Activated T-cell treated with anti-CD3 and anti-CD28 coated beads, Interleukin-2, amount 50 U/mL, for 24 hours (primary cell): ENCODE measurements around the gene GLOD5.

ENCODE experiments used
- DNase-seq: peaks from one replicate; pipeline ENCODE4 v3.0.0-alpha.2; 2020
- H3K27ac Mint-ChIP-seq: 2 replicates; pipeline ENCODE4 v1.8.0; 2020; ENCODE audit warnings: mild to moderate bottlenecking, mixed read lengths
- H3K27me3 Mint-ChIP-seq: 2 replicates; pipeline ENCODE4 v1.8.0; 2020; ENCODE audit warnings: mixed read lengths
- H3K36me3 Mint-ChIP-seq: 2 replicates; pipeline ENCODE4 v1.8.0; 2020; ENCODE audit warnings: low read depth, mixed read lengths
- H3K4me1 Mint-ChIP-seq: 2 replicates; pipeline ENCODE4 v1.8.0; 2020; ENCODE audit warnings: low read depth, mixed read lengths
- H3K4me3 Mint-ChIP-seq: 2 replicates; pipeline ENCODE4 v1.8.0; 2020; ENCODE audit warnings: mild to moderate bottlenecking, moderate library complexity, mixed read lengths
- H3K9me3 Mint-ChIP-seq: 2 replicates; pipeline ENCODE4 v1.8.0; 2020; ENCODE audit warnings: mixed read lengths

Gene GLOD5

GRCh38 chrX:48794340-48794910, 32.9 kb downstream of the GLOD5 start:
- DNase-seq = no peak
- H3K9me3 Mint-ChIP-seq = no peaks in the 10 kb centered on the region
- peaks cover 21% of the 10 kb centered on the region for H3K27me3 Mint-ChIP-seq
- H3K4me3 Mint-ChIP-seq = no peak overlapping the region
- no peaks in the 10 kb centered on the region for H3K36me3 Mint-ChIP-seq
- H3K4me1 Mint-ChIP-seq = peaks cover 3% of the 10 kb centered on the region
- H3K27ac Mint-ChIP-seq = no peak overlapping the region

- peaks cover 23% of the 10 kb centered on the region for H3K27me3 Mint-ChIP-seq
- H3K4me1 Mint-ChIP-seq = no peaks in the 10 kb centered on the region
- no peak overlapping the region for H3K27ac Mint-ChIP-seq
- no peaks in the 10 kb centered on the region for H3K36me3 Mint-ChIP-seq
- no peak for DNase-seq
- H3K9me3 Mint-ChIP-seq = no peaks in the 10 kb centered on the region
- H3K4me3 Mint-ChIP-seq = no peak overlapping the region
Observed at GRCh38 chrX:48794911-48795515, 33.5 kb downstream of the GLOD5 start.

DNA sequence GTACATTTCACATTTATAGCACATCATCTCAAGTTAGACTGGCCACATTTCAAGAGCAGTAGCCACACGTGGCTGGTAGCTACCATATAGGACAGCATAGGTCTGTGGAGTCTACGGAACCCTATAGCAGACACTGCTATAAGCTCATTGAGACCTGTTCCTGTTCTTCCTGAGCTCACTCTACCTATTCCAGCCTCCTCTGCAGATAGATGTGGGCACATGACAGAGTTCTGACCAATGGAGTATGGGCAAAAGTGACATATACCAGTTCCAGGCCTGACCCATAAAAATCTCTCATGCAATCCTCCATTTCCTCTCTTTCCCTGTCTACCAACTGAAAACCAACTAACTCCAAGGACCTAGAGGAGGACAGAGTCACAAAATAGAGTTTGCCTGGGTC, 36.8 kb downstream of the GLOD5 start:
- no peak for DNase-seq
- peaks cover 8% of the 10 kb centered on the region for H3K36me3 Mint-ChIP-seq
- peaks cover 14% of the 10 kb centered on the region for H3K4me1 Mint-ChIP-seq
- peaks cover 29% of the 10 kb centered on the region for H3K27me3 Mint-ChIP-seq
- H3K9me3 Mint-ChIP-seq = no peaks in the 10 kb centered on the region
- H3K27ac Mint-ChIP-seq = no peak overlapping the region
- no peak overlapping the region for H3K4me3 Mint-ChIP-seq

GRCh38 chrX:48800574-48801279, 39.2 kb downstream of the GLOD5 start:
- Mint-ChIP-seq H3K27me3 (peaks cover 31% of the 10 kb centered on the region), H3K4me3 (peak overlapping the region; percentile 87), H3K36me3 (peaks cover 23% of the 10 kb centered on the region), H3K27ac (peak overlapping the region; percentile 97), H3K4me1 (peaks cover 14% of the 10 kb centered on the region), H3K9me3 (no peaks in the 10 kb centered on the region)
- DNase-seq = no peak

DNA sequence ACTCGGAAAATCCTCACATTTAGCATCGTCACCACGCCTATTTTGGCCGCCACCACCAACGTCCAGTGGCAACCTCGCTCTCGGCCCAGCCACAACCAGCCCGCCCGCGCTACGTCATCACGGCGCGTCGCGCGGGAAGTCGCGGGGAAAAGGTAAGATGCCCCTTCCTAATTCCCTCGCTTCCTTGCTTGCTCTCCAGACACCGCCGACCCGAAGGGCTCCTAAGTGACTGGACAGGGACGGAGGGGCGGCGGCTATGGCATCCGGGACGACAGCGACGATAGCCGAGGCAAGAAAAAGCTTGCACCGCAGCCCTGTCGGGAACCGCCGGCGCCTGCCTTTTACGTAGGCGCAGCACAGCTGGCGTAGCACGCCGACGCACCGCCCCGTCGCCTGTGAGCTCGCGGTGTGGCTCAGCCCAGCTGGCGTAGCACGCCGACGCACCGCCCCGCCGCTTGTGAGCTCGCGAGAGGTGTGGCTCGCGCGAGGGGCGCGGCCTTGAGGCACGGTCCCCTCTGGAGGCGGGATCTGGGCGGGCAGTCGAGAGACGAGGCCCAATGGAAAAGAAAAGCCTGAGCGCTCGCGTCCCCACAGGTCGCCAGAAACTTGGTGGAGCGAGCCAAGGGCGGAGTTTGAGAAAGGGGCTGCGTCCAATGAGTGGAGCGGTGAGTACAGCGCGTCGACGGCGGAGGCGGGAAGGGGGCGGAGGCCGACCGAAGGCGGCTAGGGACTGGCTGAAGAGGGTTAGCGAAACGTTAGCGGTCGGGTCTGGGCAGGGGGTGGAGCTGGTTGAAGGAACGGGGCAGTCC, 39.9 kb downstream of the GLOD5 start, which contains the start of gene HDAC6:
HDAC6 (plus strand) TSS at position 788 of the 809 bp plus-strand sequence. CDS start 626 bp downstream, outside the sequence.
- H3K4me1 Mint-ChIP-seq = peaks cover 20% of the 10 kb centered on the region

GRCh38 chrX:48802089-48802904, 40.8 kb downstream of the GLOD5 start:
- Mint-ChIP-seq H3K36me3 (peaks cover 23% of the 10 kb centered on the region), H3K27ac (peak overlapping the region; percentile 97), H3K4me1 (peaks cover 26% of the 10 kb centered on the region), H3K9me3 (no peaks in the 10 kb centered on the region), H3K27me3 (peaks cover 24% of the 10 kb centered on the region), H3K4me3 (peak overlapping the region; percentile 87)
- no peak for DNase-seq

More for the DNA sequence above, 39.9 kb downstream of the GLOD5 start, which contains the start of gene HDAC6:
- H3K9me3 Mint-ChIP-seq = no peaks in the 10 kb centered on the region
- peaks cover 24% of the 10 kb centered on the region for H3K27me3 Mint-ChIP-seq
- H3K27ac Mint-ChIP-seq = peak within 1 kb of the TSS; percentile 97
- H3K36me3 Mint-ChIP-seq = peaks cover 23% of the 10 kb centered on the region
- peak; percentile 92 for DNase-seq
- H3K4me3 Mint-ChIP-seq = peak within 1 kb of the TSS; percentile 87

DNA sequence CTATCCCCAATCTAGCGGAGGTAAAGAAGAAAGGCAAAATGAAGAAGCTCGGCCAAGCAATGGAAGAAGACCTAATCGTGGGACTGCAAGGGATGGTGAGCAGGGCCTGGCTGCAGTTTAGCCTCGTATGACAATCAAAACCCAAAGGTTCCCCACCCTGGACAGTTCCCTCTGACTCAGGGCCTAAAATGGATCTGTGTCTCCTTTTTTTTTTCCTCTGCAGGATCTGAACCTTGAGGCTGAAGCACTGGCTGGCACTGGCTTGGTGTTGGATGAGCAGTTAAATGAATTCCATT, 41.3 kb downstream of the GLOD5 start:
- Mint-ChIP-seq H3K27ac (peak overlapping the region; percentile 97), H3K9me3 (no peaks in the 10 kb centered on the region), H3K4me3 (peak overlapping the region; percentile 87), H3K27me3 (peaks cover 20% of the 10 kb centered on the region), H3K4me1 (peaks cover 26% of the 10 kb centered on the region), H3K36me3 (peaks cover 23% of the 10 kb centered on the region)
- DNase-seq = no peak

DNA sequence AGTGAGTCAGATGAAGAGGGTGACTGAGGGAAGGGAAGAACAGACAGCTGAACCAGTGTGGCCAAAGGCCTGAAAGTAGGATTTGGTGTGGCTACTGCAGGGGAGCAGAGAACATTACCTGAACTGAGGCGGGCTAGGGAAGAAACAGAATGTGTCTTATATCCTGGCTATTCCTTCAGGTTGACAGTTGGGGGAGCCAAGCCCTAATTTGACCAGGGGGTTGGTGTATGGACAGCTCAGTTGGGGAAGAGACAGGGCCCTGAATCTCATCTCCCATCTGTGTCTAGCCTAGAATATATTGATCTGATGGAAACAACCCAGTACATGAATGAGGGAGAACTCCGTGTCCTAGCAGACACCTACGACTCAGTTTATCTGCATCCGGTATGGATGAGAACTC, 44.5 kb downstream of the GLOD5 start:
- Mint-ChIP-seq H3K27me3 (peaks cover 18% of the 10 kb centered on the region), H3K36me3 (peaks cover 24% of the 10 kb centered on the region), H3K27ac (peak overlapping the region; percentile 12), H3K4me3 (no peak overlapping the region), H3K9me3 (no peaks in the 10 kb centered on the region), H3K4me1 (peaks cover 21% of the 10 kb centered on the region)
- no peak for DNase-seq

GRCh38 chrX:48813644-48814043, 52.1 kb downstream of the GLOD5 start:
- H3K36me3 Mint-ChIP-seq = peaks cover 12% of the 10 kb centered on the region
- H3K27me3 Mint-ChIP-seq = peaks cover 7% of the 10 kb centered on the region
- no peak overlapping the region for H3K27ac Mint-ChIP-seq
- no peak overlapping the region for H3K4me3 Mint-ChIP-seq
- H3K4me1 Mint-ChIP-seq = no peaks in the 10 kb centered on the region
- DNase-seq = no peak
- H3K9me3 Mint-ChIP-seq = no peaks in the 10 kb centered on the region

DNA sequence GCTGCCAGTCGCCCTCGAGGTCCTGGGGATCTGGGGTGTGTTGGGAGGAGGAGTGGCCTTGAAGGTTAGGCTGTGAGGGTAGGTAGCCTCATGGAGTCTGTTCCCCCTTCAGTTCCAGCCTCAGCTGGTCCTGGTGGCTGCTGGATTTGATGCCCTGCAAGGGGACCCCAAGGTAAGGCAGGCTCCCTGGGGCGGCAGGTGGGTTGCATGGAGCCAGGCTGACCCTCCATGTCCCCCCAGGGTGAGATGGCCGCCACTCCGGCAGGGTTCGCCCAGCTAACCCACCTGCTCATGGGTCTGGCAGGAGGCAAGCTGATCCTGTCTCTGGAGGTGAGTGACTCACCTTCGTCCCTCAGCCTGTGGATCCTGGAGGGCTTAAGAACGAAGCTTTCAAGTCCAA, 53.2 kb downstream of the GLOD5 start:
- DNase-seq = no peak
- no peaks in the 10 kb centered on the region for H3K9me3 Mint-ChIP-seq
- no peak overlapping the region for H3K4me3 Mint-ChIP-seq
- H3K36me3 Mint-ChIP-seq = peaks cover 14% of the 10 kb centered on the region
- H3K4me1 Mint-ChIP-seq = no peaks in the 10 kb centered on the region
- H3K27ac Mint-ChIP-seq = no peak overlapping the region
- H3K27me3 Mint-ChIP-seq = peaks cover 12% of the 10 kb centered on the region

DNA sequence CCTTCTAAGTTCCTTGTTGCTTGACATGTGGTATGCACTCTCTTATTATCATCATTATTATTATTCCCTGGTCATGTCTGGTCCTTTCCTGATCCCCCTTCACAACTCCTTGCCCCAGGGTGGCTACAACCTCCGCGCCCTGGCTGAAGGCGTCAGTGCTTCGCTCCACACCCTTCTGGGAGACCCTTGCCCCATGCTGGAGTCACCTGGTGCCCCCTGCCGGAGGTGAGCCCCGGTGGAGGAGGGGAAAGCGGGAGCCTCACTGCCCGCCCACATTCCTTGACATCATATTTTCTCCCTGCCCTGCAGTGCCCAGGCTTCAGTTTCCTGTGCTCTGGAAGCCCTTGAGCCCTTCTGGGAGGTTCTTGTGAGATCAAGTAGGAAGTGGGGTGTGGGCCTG, 53.7 kb downstream of the GLOD5 start:
- Mint-ChIP-seq H3K4me1 (no peaks in the 10 kb centered on the region), H3K27me3 (peaks cover 12% of the 10 kb centered on the region), H3K27ac (no peak overlapping the region), H3K9me3 (no peaks in the 10 kb centered on the region), H3K4me3 (no peak overlapping the region), H3K36me3 (peaks cover 14% of the 10 kb centered on the region)
- DNase-seq = no peak

DNA sequence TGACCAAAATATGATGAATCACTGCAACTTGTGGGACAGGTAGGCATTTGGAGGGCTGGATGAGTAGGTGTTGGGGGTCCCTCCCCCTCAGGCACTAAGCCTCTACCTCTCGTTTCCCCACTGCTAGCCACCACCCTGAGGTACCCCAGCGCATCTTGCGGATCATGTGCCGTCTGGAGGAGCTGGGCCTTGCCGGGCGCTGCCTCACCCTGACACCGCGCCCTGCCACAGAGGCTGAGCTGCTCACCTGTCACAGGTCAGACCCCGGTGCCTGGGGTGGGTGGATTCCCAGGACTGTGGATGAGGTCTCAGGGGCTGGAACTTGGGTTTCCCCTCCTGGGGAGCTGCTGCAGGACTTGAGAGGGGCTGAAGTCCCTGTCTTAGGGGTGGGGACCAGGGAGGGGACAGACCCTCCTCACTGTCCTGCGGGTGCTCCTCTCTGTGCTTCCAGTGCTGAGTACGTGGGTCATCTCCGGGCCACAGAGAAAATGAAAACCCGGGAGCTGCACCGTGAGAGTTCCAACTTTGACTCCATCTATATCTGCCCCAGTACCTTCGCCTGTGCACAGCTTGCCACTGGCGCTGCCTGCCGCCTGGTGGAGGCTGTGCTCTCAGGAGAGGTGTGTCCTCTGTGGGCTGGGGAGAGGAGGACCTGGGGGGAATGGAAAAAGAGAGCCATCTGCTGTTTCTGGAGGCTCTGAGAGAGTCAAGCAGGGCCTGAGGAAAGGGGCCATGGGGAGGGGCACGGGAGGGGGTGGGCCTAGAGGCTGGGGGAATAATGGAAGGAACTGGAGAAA, 54.7 kb downstream of the GLOD5 start:
- H3K27me3 Mint-ChIP-seq = peaks cover 15% of the 10 kb centered on the region
- DNase-seq = no peak
- peaks cover 11% of the 10 kb centered on the region for H3K36me3 Mint-ChIP-seq
- H3K4me3 Mint-ChIP-seq = no peak overlapping the region
- no peaks in the 10 kb centered on the region for H3K9me3 Mint-ChIP-seq
- no peaks in the 10 kb centered on the region for H3K4me1 Mint-ChIP-seq
- H3K27ac Mint-ChIP-seq = no peak overlapping the region

GRCh38 chrX:48818098-48818497, 56.6 kb downstream of the GLOD5 start:
- no peak for DNase-seq
- Mint-ChIP-seq H3K27me3 (peaks cover 27% of the 10 kb centered on the region), H3K4me1 (no peaks in the 10 kb centered on the region), H3K36me3 (peaks cover 8% of the 10 kb centered on the region), H3K27ac (no peak overlapping the region), H3K4me3 (no peak overlapping the region), H3K9me3 (no peaks in the 10 kb centered on the region)
